MM.1S (cell line): ENCODE results near the gene TMEFF1.
"Not testable (repeated sequence)": the region's sequence is repeated elsewhere in the genome, so short reads cannot be mapped to it uniquely, and the experiment has no call there.

ENCODE experiments used
- DNase-seq: peaks from one replicate; pipeline ENCODE4 v3.0.0-alpha.2; 2015
- H2AFZ ChIP-seq: fragments of 300-600 bp; sonication (generic); 2 replicates; pipeline ENCODE4 v1.6.0; 2016; ENCODE audit warnings: antibody characterized with exemption, low read length
- H3F3A ChIP-seq: fragments of 300-600 bp; sonication (generic); 2 replicates; pipeline ENCODE4 v1.6.1; 2016; ENCODE audit warnings: mild to moderate bottlenecking, antibody characterized with exemption, low read length, moderate library complexity, mixed read lengths; ENCODE audit not compliant: insufficient read depth
- H3K27ac ChIP-seq: fragments of 300-600 bp; sonication (generic); 2 replicates; pipeline ENCODE4 v1.5.1; 2016; ENCODE audit warnings: mild to moderate bottlenecking, low read length
- H3K27me3 ChIP-seq: fragments of 300-600 bp; sonication (generic); replicated peaks from 2 replicates; pipeline ENCODE4 v1.6.0; 2016; ENCODE audit warnings: low read length; ENCODE audit not compliant: insufficient read depth
- H3K36me3 ChIP-seq: fragments of 300-600 bp; sonication (generic); replicated peaks from 2 replicates; pipeline ENCODE4 v1.6.1; 2016; ENCODE audit warnings: mild to moderate bottlenecking, low read length, mixed read lengths; ENCODE audit not compliant: insufficient read depth
- H3K4me1 ChIP-seq: fragments of 300-600 bp; sonication (generic); 2 replicates; pipeline ENCODE4 v1.6.1; 2016; ENCODE audit warnings: low read length, mixed read lengths
- H3K4me2 ChIP-seq: fragments of 300-600 bp; sonication (generic); 2 replicates; pipeline ENCODE4 v1.6.0; 2016; ENCODE audit warnings: low read depth, low read length
- H3K4me3 ChIP-seq: fragments of 300-600 bp; sonication (generic); 2 replicates; pipeline ENCODE4 v1.5.1; 2016; ENCODE audit warnings: low read length, mixed read lengths
- H3K79me2 ChIP-seq: fragments of 300-600 bp; sonication (generic); 2 replicates; pipeline ENCODE4 v1.6.1; 2016; ENCODE audit warnings: mixed run types, low read length, mixed read lengths
- H3K9ac ChIP-seq: fragments of 300-600 bp; sonication (generic); 2 replicates; pipeline ENCODE4 v1.6.1; 2016; ENCODE audit warnings: low read length, mixed read lengths
- H3K9me2 ChIP-seq: fragments of 300-600 bp; sonication (generic); replicated peaks from 2 replicates; pipeline ENCODE4 v1.6.1; 2016; ENCODE audit warnings: mild to moderate bottlenecking, low read length, mixed read lengths; ENCODE audit not compliant: insufficient read depth
- H3K9me3 ChIP-seq: fragments of 300-600 bp; sonication (generic); replicated peaks from 2 replicates; pipeline ENCODE4 v1.6.1; 2016; ENCODE audit warnings: mild to moderate bottlenecking, low read length, mixed read lengths; ENCODE audit not compliant: insufficient read depth
- H4K20me1 ChIP-seq: fragments of 300-600 bp; sonication (generic); 2 replicates; pipeline ENCODE4 v1.6.1; 2016; ENCODE audit warnings: mild to moderate bottlenecking, low read length, moderate library complexity, mixed read lengths; ENCODE audit not compliant: insufficient read depth
- CTCF ChIP-seq: fragments of 300-600 bp; sonication (generic); IDR thresholded peaks from 2 replicates; pipeline ENCODE4 v1.5.1; 2016; ENCODE audit warnings: antibody characterized with exemption, low read length, mixed read lengths
- EZH2 ChIP-seq: fragments of 300-600 bp; sonication (generic); optimal IDR thresholded peaks from 2 replicates; pipeline ENCODE3; 2017; ENCODE audit warnings: low read depth, mild to moderate bottlenecking, antibody characterized with exemption, low read length, mixed read lengths
- EZH2phosphoT487 ChIP-seq: fragments of 300-600 bp; sonication (generic); IDR thresholded peaks from 2 replicates; pipeline ENCODE4 v1.6.1; 2018; ENCODE audit warnings: antibody characterized with exemption, low read length

Gene TMEFF1

DNA sequence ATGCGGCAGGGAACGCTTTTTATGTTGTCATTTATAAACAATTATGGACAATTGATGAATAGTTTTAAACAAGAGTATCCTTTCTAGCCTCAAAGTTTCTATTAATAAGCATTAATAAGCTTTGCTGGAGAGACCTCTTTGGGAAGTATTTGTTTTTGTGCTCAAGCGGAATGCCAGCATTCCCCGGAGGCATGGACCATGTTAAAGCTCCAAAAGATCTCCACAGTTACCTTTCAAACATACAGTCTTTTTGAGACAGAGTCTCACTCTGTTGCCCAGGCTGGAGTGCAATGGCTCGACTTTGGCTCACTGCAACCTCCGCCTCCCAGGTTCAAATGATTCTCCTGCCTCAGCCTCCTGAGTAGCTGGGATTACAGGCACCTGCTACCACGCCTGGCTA, 36.4 kb upstream of the TMEFF1 start:
- no peaks in the 10 kb centered on the region for H3K27me3 ChIP-seq
- TF ChIP-seq EZH2phosphoT487, result no peak
- TF ChIP-seq CTCF, result no peak
- no peak for TF ChIP-seq EZH2
- H4K20me1 ChIP-seq, result no peaks in the 10 kb centered on the region
- H3K36me3 ChIP-seq, result no peaks in the 10 kb centered on the region
- H3K4me1 ChIP-seq, result no peaks in the 10 kb centered on the region
- no peak overlapping the region for H3K9ac ChIP-seq
- H3F3A ChIP-seq, result peaks cover 5% of the 10 kb centered on the region; the same call in 1 of the 2 replicates
- H3K9me3 ChIP-seq, result no peaks in the 10 kb centered on the region
- H3K27ac ChIP-seq, result no peak overlapping the region
- H3K9me2 ChIP-seq, result no peaks in the 10 kb centered on the region
- H2AFZ ChIP-seq, result no peak overlapping the region
- DNase-seq, result no peak
- no peak overlapping the region for H3K4me3 ChIP-seq
- no peak overlapping the region for H3K4me2 ChIP-seq
- H3K79me2 ChIP-seq, result peaks cover 38% of the 10 kb centered on the region

- Histone ChIP-seq H4K20me1 (no peaks in the 10 kb centered on the region), H3K4me2 (no peak overlapping the region), H3K9me3 (no peaks in the 10 kb centered on the region), H3K79me2 (peaks cover 34% of the 10 kb centered on the region), H3K27me3 (no peaks in the 10 kb centered on the region), H3K36me3 (no peaks in the 10 kb centered on the region), H3K4me1 (no peaks in the 10 kb centered on the region), H3K27ac (no peak overlapping the region), H2AFZ (no peak overlapping the region), H3K9me2 (no peaks in the 10 kb centered on the region), H3F3A (peaks cover 5% of the 10 kb centered on the region; the same call in 1 of the 2 replicates), H3K9ac (no peak overlapping the region), H3K4me3 (no peak overlapping the region)
- no peak for TF ChIP-seq EZH2
- TF ChIP-seq CTCF, result peak; percentile 97
- DNase-seq, result peak; percentile 71
These were observed 34.8 kb upstream of the TMEFF1 start for GRCh38 chr9:100437860-100438805.

DNA sequence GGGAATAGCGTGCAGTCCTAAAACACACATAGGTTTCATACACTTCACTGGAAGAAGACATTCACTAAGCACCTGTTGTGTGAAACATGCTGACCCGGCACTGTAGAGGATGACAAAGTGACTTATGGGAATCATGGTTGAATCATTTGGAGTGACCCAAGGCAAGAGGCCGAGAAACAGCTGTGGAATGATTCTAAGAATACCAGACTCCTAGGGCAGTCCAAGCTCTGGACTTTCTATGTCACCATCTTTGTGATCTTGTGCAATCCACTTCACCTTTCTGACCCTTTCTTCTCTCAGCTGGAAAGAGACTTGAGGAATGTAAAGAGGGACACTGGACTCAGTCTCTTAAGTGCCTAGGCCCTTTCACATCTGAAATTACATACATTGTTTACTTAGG, 32.9 kb upstream of the TMEFF1 start:
- Histone ChIP-seq H3K27me3 (no peaks in the 10 kb centered on the region), H3K9me2 (no peaks in the 10 kb centered on the region), H3K4me3 (no peak overlapping the region), H2AFZ (no peak overlapping the region), H3K4me2 (no peak overlapping the region), H3F3A (peaks cover 5% of the 10 kb centered on the region; the same call in 1 of the 2 replicates), H3K4me1 (0 out of 2 replicates have a peak, but pooled peaks cover 1% of the 10 kb centered on the region), H3K9ac (no peak overlapping the region), H3K36me3 (no peaks in the 10 kb centered on the region), H3K79me2 (peaks cover 28% of the 10 kb centered on the region), H3K27ac (no peak overlapping the region), H4K20me1 (no peaks in the 10 kb centered on the region), H3K9me3 (no peaks in the 10 kb centered on the region)
- DNase-seq, result no peak
- TF ChIP-seq EZH2 (no peak), CTCF (no peak), EZH2phosphoT487 (no peak)

- not testable (repeated sequence) for DNase-seq, H3K4me2 ChIP-seq, H4K20me1 ChIP-seq
These were observed 32.5 kb upstream of the TMEFF1 start for GRCh38 chr9:100440487-100440886.

More at GRCh38 chr9:100440487-100440886, 32.5 kb upstream of the TMEFF1 start:
- peaks cover 28% of the 10 kb centered on the region for H3K79me2 ChIP-seq
- H3K4me3 ChIP-seq, H3F3A ChIP-seq, H3K9me3 ChIP-seq, H3K27me3 ChIP-seq, H3K36me3 ChIP-seq, H2AFZ ChIP-seq, H3K27ac ChIP-seq, H3K9me2 ChIP-seq, H3K4me1 ChIP-seq, H3K9ac ChIP-seq: not testable (repeated sequence)
